ENCODE results near the gene MAGI1. TPM values are rescaled to one million over a fixed set of nuclear protein-coding genes. Genes with fewer than 3 reads are reported as not detected.

Gene MAGI1
- total RNA-seq, 1 experiment from 2014 or later: 58.2 TPM

GRCh38 chr3:65561617-65562016, 477.1 kb downstream of the MAGI1 start (continued):
- no peak for TF ChIP-seq ZNF532 (CRISPR knock-in tag; IDR thresholded peaks at IDR 0.05; ENCODE audit: borderline replicate concordance)
- TF ChIP-seq TEAD1 (CRISPR knock-in tag; IDR thresholded peaks at IDR 0.05): no peak
- no peak for TF ChIP-seq SMAD3 (CRISPR knock-in tag; IDR thresholded peaks at IDR 0.05; ENCODE audit: borderline replicate concordance)
- no peak for TF ChIP-seq ZSCAN18 (CRISPR knock-in tag; IDR thresholded peaks at IDR 0.05)
- no peak for TF ChIP-seq ESRRA (CRISPR knock-in tag; IDR thresholded peaks at IDR 0.05; ENCODE audit: borderline replicate concordance)
- TF ChIP-seq ETV6 (CRISPR knock-in tag; IDR thresholded peaks at IDR 0.05): no peak

- TF ChIP-seq ZSCAN18 (CRISPR knock-in tag; IDR thresholded peaks at IDR 0.05) (no peak), ZNF423 (CRISPR knock-in tag; IDR thresholded peaks at IDR 0.05) (no peak)
- Mint-ChIP-seq H3K36me3 (no peaks in the 10 kb centered on the region), H3K4me1 (peaks cover 56% of the 10 kb centered on the region), H3K9me3 (no peaks in the 10 kb centered on the region), H3K27ac (peak overlapping the region; percentile 79; the same call in 1 of the 2 replicates), H3K27me3 (ENCODE audit: low read depth) (no peaks in the 10 kb centered on the region), H3K4me3 (no peak overlapping the region)
- DNase-seq (ENCODE audit: low spot score): no peak
- ATAC-seq: no peak
- CTCF ChIA-PET: interaction anchor here (1.5 to 4.1 kb wide), 4 partner anchors 9 to 190 kb away, joined by 3 to 20 read pairs (median 8); no protein-coding TSS in a partner anchor
- POLR2A ChIA-PET: interaction anchor here (0.5 kb wide), 1 partner anchor 828 kb away, joined by 3 read pairs; no protein-coding TSS in a partner anchor
Observed at GRCh38 chr3:65560901-65561300, 477.8 kb downstream of the MAGI1 start.

- ATAC-seq (no peak), DNase-seq (ENCODE audit: low spot score) (no peak)
- Mint-ChIP-seq H3K36me3 (no peaks in the 10 kb centered on the region), H3K4me1 (peaks cover 58% of the 10 kb centered on the region), H3K4me3 (no peak overlapping the region), H3K9me3 (no peaks in the 10 kb centered on the region), H3K27me3 (ENCODE audit: low read depth) (no peaks in the 10 kb centered on the region), H3K27ac (no peak overlapping the region)
- TF ChIP-seq USF1 (CRISPR knock-in tag; IDR thresholded peaks at IDR 0.05) (no peak), ZNF232 (CRISPR knock-in tag; IDR thresholded peaks at IDR 0.05) (no peak), TP53 (CRISPR knock-in tag; IDR thresholded peaks at IDR 0.05) (no peak), CDX4 (CRISPR knock-in tag; IDR thresholded peaks at IDR 0.05; ENCODE audit: borderline replicate concordance) (no peak), ZNF512 (CRISPR knock-in tag; IDR thresholded peaks at IDR 0.05; ENCODE audit: borderline replicate concordance) (no peak)
- ChIA-PET POLR2A (no interaction called here), CTCF (interaction anchor here (1.1 to 4.1 kb wide), 5 partner anchors 10 to 191 kb away, joined by 3 to 20 read pairs (median 5); no protein-coding TSS in a partner anchor)
Observed at GRCh38 chr3:65560133-65560532, 478.6 kb downstream of the MAGI1 start.

Measured in WTC11 (cell line).